Measurements from ENCODE around the gene RFTN1. TPM values are rescaled to one million over a fixed set of nuclear protein-coding genes. Genes with fewer than 3 reads are reported as not detected.

Gene RFTN1
- total and polyA plus RNA-seq, 2 donors (not counting 3 experiments of a cell fraction or from before 2014, with no cell fraction given), result 40.3 to 43.3 TPM

- intact Hi-C loops (cut with micrococcal nuclease), result no loop called here
- no peak overlapping the region for H3K4me3 ChIP-seq (replicated peaks in 1 of 3; ENCODE audit: insufficient read depth in 1 of 3, low read depth in 1 of 3, low read length in 3 of 3)
- H4K20me1 ChIP-seq (replicated peaks; ENCODE audit: control insufficient read depth, extremely low read depth, insufficient read depth, low read length), result no peaks in the 10 kb centered on the region
- CTCF ChIA-PET, result interaction anchor here (1.3 to 1.6 kb wide), 3 partner anchors 16 to 266 kb away, joined by 3 to 8 read pairs (median 4); no protein-coding TSS in a partner anchor
- H3K27ac ChIP-seq (ENCODE audit: insufficient read depth, low read depth, low read length), result no peak overlapping the region
- dilution Hi-C loops (cut with MboI; ENCODE audit: extremely low pct_ligation_motif_present, low sequenced_read_pairs), result no loop called here
- H3K27me3 ChIP-seq (ENCODE audit: control insufficient read depth in 2 of 2, insufficient read depth in 2 of 2, low read length in 2 of 2), result no peaks in the 10 kb centered on the region
- H3K36me3 ChIP-seq (ENCODE audit: control insufficient read depth in 2 of 2, extremely low read depth in 1 of 2, insufficient read depth in 2 of 2, low read length in 2 of 2), result peaks cover 1 to 3% of the 10 kb centered on the region in 2 experiments
- H3K9ac ChIP-seq (replicated peaks; ENCODE audit: extremely low read depth, insufficient read depth, low read length), result no peak overlapping the region
- POLR2A ChIA-PET, result no interaction called here
- no peak overlapping the region for H3K4me2 ChIP-seq (ENCODE audit: insufficient read depth, low read length)
- FAIRE-seq (no peak), DNase-seq (ENCODE audit: low read depth, low spot score) (no peak)
- no peaks in the 10 kb centered on the region for H3K9me3 ChIP-seq (replicated peaks; ENCODE audit: control insufficient read depth, insufficient read depth, low read length)
- no peaks in the 10 kb centered on the region for H3K79me2 ChIP-seq (ENCODE audit: control insufficient read depth, insufficient read depth, low read length)
- no peak overlapping the region for H2AFZ ChIP-seq (ENCODE audit: low read depth, low read length)
- no TSS peak for BruUV-seq (replicated peaks)
- peaks cover 14% of the 10 kb centered on the region for H3K4me1 ChIP-seq (ENCODE audit: control insufficient read depth, extremely low read depth, insufficient read depth, low read length)
- H3K9me1 ChIP-seq (replicated peaks; ENCODE audit: control insufficient read depth, extremely low read depth, insufficient read depth, low read length), result no peaks in the 10 kb centered on the region
- no peak for TF ChIP-seq POLR2AphosphoS5 (IDR thresholded peaks at IDR 0.05; ENCODE audit: insufficient read depth, low read depth, low read length)
- TF ChIP-seq EZH2 (IDR thresholded peaks at IDR 0.05; ENCODE audit: borderline replicate concordance, low read depth, low read length, severe bottlenecking), result no peak
- TF ChIP-seq MYC (IDR thresholded peaks at IDR 0.05; ENCODE audit: low read depth, low read length), result no peak
- no peak for TF ChIP-seq JUN (IDR thresholded peaks at IDR 0.05; ENCODE audit: borderline replicate concordance, insufficient read depth, insufficient read length, low read depth)
- TF ChIP-seq POLR2A (IDR thresholded peaks at IDR 0.05; ENCODE audit: low read depth, low read length), result no peak
- TF ChIP-seq GATA2 (IDR thresholded peaks at IDR 0.05; ENCODE audit: insufficient read depth, insufficient read length, low read depth, low read length), result no peak
- TF ChIP-seq, protein P1, sequence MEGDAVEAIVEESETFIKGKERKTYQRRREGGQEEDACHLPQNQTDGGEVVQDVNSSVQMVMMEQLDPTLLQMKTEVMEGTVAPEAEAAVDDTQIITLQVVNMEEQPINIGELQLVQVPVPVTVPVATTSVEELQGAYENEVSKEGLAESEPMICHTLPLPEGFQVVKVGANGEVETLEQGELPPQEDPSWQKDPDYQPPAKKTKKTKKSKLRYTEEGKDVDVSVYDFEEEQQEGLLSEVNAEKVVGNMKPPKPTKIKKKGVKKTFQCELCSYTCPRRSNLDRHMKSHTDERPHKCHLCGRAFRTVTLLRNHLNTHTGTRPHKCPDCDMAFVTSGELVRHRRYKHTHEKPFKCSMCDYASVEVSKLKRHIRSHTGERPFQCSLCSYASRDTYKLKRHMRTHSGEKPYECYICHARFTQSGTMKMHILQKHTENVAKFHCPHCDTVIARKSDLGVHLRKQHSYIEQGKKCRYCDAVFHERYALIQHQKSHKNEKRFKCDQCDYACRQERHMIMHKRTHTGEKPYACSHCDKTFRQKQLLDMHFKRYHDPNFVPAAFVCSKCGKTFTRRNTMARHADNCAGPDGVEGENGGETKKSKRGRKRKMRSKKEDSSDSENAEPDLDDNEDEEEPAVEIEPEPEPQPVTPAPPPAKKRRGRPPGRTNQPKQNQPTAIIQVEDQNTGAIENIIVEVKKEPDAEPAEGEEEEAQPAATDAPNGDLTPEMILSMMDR (IDR thresholded peaks at IDR 0.05; ENCODE audit: extremely low read depth in 1 of 2, insufficient read depth in 1 of 2, low read depth in 1 of 2, low read length in 2 of 2), result no peak
- no peak for TF ChIP-seq MAX (IDR thresholded peaks at IDR 0.05; ENCODE audit: insufficient read depth, insufficient read length)
- TF ChIP-seq FOS (IDR thresholded peaks at IDR 0.05; ENCODE audit: borderline replicate concordance, insufficient read depth, low read length), result no peak
These were observed 228.9 kb downstream of the RFTN1 start for GRCh38 chr3:16284633-16285032.
